Suprapubic skin (tissue), 4 donors: ENCODE data around the gene DDOST. TPM values are rescaled to one million over a fixed set of nuclear protein-coding genes. Genes with fewer than 3 reads are reported as not detected.
"Not testable (repeated sequence)": the region's sequence is repeated elsewhere in the genome, so short reads cannot be mapped to it uniquely, and the experiment has no call there.

Experiments
- DNase-seq, 2 donors: peaks; one replicate each; pipeline ENCODE4 v3.0.0-alpha.2; 2019; ENCODE audit warnings: low spot score in 2 of 2
- H3K27ac ChIP-seq: fragments of 200-600 bp; sonication (generic); one replicate; pipeline ENCODE4 v1.5.1; 2019
- H3K27me3 ChIP-seq: fragments of 200-600 bp; sonication (generic); one replicate; pipeline ENCODE4 v1.5.1; 2019
- H3K36me3 ChIP-seq: fragments of 200-600 bp; sonication (generic); one replicate; pipeline ENCODE4 v1.5.1; 2019
- H3K4me1 ChIP-seq: fragments of 200-600 bp; sonication (generic); one replicate; pipeline ENCODE4 v1.5.1; 2019
- H3K4me3 ChIP-seq: fragments of 200-600 bp; sonication (generic); one replicate; pipeline ENCODE4 v1.5.1; 2019; ENCODE audit warnings: mild to moderate bottlenecking
- H3K9me3 ChIP-seq: fragments of 200-600 bp; sonication (generic); one replicate; pipeline ENCODE4 v1.5.1; 2019
- EP300 ChIP-seq: sonication (generic); formaldehyde crosslinking; IDR thresholded peaks from one replicate; pipeline ENCODE4 v1.6.1; 2017; ENCODE audit warnings: antibody characterized with exemption
- POLR2A ChIP-seq, 2 donors: fragments of 450-650 bp; IDR thresholded peaks; one replicate each; pipeline ENCODE4 v1.6.1; 2017; ENCODE audit warnings: antibody characterized with exemption in 2 of 2, mild to moderate bottlenecking in 2 of 2, moderate library complexity in 2 of 2
- POLR2AphosphoS5 ChIP-seq, 3 donors: sonication (generic); formaldehyde crosslinking; IDR thresholded peaks; one replicate each; pipeline ENCODE4 v1.6.1; 2017; ENCODE audit warnings: antibody characterized with exemption in 3 of 3
- WGBS: methylation state at CpG from one replicate; pipeline ENCODE4 v1.1.5; 2018; 5-methylcytosine and 5-hydroxymethylcytosine counted together
- total RNA-seq, 4 donors: library from RNA; depleted of rRNA; stranded (reverse); fragments of >200 nt; gene quantifications; one replicate each; pipeline ENCODE4 v1.1.0, GENCODE V29; 2016
- TF ChIP-seq, protein P1 (sequence below), 2 donors: fragments of 200-600 bp in 1 of 2; fragments of 450-650 bp in 1 of 2; sonication (generic) in 1 of 2; IDR thresholded peaks; one replicate each; pipeline ENCODE4 v1.5.1; 2016 to 2019; ENCODE audit warnings: antibody characterized with exemption in 2 of 2, mild to moderate bottlenecking in 1 of 2, moderate library complexity in 1 of 2

Gene DDOST
- total RNA-seq, 4 donors from 2014 or later, result 75.9 to 143 (median 125) TPM

DNA sequence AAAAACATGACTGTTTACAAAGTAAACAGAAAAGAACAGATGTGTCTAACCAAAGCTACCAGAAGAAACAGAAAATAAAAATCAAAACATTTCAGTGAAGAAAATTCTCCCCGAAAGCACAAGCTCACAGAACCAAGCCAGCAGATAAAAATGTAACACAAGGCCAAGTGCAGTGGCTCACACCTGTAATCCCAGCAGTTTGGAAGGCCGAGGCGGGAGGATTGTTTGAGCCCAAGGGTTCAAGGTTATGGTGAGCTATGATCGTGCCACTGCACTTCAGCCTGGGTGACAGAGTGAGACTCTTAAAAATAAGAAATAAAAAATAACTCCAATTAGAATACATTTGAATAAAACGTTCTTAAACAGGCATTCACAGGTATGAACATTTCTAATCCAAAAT, 19.1 kb upstream of the DDOST start:
- 86% methylated on average over 5 of the region's 5 CpGs for WGBS

DNA sequence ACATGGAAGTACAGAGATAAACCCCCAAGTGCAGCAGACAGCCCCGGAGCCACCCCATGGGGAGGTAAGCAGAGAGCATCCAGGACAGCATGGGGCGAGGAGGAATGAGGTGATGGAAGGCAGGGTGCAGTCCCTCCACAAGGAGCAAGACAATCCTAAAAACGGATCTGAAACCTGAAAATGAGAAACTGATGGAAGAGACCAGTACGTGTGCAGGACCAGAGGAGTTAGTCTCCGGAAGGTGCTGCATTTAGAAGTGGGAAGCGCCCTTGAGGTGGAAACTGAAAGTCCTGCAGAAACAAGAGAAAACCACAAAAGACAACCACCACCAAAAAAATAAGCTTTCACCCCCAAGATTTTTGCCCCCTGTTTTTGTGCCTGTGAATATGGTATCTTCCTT, 17.4 kb upstream of the DDOST start:
- DNase-seq, result no peak
- no peak for TF ChIP-seq POLR2AphosphoS5 (IDR thresholded peaks at IDR 0.05)
- TF ChIP-seq EP300, result no peak
- TF ChIP-seq POLR2A (IDR thresholded peaks at IDR 0.05), result no peak
- no peak overlapping the region for H3K27ac ChIP-seq
- no peaks in the 10 kb centered on the region for H3K36me3 ChIP-seq
- H3K9me3 ChIP-seq, result no peaks in the 10 kb centered on the region
- H3K4me3 ChIP-seq, result no peak overlapping the region
- no peaks in the 10 kb centered on the region for H3K4me1 ChIP-seq
- peaks cover 2% of the 10 kb centered on the region for H3K27me3 ChIP-seq
- whole genome bisulfite sequencing, result 81% methylated on average over 6 of the region's 6 CpGs

More for the DNA sequence above, 19.1 kb upstream of the DDOST start:
- no peaks in the 10 kb centered on the region for H3K36me3 ChIP-seq
- TF ChIP-seq POLR2AphosphoS5 (IDR thresholded peaks at IDR 0.05), result no peak
- no peak for TF ChIP-seq EP300
- TF ChIP-seq, protein P1, sequence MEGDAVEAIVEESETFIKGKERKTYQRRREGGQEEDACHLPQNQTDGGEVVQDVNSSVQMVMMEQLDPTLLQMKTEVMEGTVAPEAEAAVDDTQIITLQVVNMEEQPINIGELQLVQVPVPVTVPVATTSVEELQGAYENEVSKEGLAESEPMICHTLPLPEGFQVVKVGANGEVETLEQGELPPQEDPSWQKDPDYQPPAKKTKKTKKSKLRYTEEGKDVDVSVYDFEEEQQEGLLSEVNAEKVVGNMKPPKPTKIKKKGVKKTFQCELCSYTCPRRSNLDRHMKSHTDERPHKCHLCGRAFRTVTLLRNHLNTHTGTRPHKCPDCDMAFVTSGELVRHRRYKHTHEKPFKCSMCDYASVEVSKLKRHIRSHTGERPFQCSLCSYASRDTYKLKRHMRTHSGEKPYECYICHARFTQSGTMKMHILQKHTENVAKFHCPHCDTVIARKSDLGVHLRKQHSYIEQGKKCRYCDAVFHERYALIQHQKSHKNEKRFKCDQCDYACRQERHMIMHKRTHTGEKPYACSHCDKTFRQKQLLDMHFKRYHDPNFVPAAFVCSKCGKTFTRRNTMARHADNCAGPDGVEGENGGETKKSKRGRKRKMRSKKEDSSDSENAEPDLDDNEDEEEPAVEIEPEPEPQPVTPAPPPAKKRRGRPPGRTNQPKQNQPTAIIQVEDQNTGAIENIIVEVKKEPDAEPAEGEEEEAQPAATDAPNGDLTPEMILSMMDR (IDR thresholded peaks at IDR 0.05), result no peak
- no peak for TF ChIP-seq POLR2A (IDR thresholded peaks at IDR 0.05)
- no peak overlapping the region for H3K4me3 ChIP-seq
- H3K27me3 ChIP-seq, result peaks cover 2% of the 10 kb centered on the region
- no peaks in the 10 kb centered on the region for H3K9me3 ChIP-seq
- no peak overlapping the region for H3K27ac ChIP-seq
- DNase-seq, result no peak
- H3K4me1 ChIP-seq, result peaks cover 4% of the 10 kb centered on the region

DNA sequence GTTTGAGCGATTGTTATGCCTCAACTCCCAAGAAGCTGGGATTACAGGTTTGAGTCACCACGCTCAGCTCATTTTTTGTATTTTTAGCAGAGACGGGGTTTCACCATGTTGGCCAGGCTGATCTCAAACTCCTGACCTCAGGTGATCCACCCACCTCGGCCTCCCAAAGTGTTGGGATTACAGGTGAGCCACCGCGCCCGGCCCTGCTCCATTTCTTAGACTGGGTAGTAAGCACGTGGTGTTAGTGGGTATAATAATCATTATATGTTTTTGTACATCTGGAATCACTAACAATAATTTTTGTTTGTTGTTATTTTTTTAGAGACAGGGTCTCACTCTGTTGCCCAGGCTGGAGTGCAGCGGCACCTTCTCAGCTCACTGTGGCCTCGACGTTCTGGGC, 12.5 kb upstream of the DDOST start:
- H3K4me3 ChIP-seq, DNase-seq, H3K27ac ChIP-seq, H3K4me1 ChIP-seq, H3K9me3 ChIP-seq, H3K36me3 ChIP-seq, H3K27me3 ChIP-seq: not testable (repeated sequence)
- 87% methylated on average over 11 of the region's 11 CpGs for WGBS

DNA sequence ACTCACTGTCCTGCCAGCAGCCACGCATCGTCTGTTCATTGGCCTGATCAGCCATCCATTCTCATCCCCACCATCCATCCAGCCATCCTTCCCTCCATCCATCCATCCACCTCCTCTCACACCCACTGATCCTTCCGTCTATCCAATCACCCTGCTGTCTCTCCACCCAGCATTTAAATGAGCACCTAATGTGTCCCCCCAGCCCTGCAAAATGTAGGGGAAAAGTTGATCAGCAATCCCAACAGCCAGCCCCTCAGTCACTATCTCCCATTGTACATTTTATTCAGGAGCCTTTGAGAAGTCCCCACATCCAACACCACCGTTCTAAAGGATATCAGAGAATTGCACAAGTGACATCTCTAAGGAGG, 11.1 kb upstream of the DDOST start:
- H3K4me3 ChIP-seq, result no peak overlapping the region

DNA sequence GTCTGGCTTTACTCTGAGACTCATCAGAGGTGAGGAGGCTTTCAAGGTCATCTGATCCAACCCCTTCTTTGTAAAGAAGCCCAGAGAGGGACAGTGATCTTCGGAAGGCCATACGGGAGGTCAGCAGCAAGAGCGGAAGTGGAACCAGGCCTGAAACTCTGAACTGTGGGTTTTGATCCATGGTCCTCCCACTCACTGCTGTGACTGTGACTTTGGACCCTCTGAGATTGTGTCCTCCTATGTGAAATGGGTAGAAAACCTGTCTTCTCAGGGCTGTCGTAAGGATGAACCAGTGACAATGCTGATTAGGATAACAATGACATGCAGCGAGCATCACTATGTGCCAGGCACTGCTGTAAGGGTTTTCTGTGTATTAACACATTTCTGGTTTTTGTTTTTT, 9.8 kb upstream of the DDOST start:
- TF ChIP-seq, protein P1 (IDR thresholded peaks at IDR 0.05), result no peak
- TF ChIP-seq EP300 (no peak), POLR2AphosphoS5 (IDR thresholded peaks at IDR 0.05) (no peak), POLR2A (IDR thresholded peaks at IDR 0.05) (no peak)
- WGBS, result 82% methylated on average over 5 of the region's 5 CpGs

More for the DNA sequence above, 11.1 kb upstream of the DDOST start:
- H3K4me1 ChIP-seq, result no peaks in the 10 kb centered on the region
- WGBS, result 89% methylated on average over 4 of the region's 4 CpGs
- no peaks in the 10 kb centered on the region for H3K9me3 ChIP-seq
- DNase-seq, result no peak
- H3K36me3 ChIP-seq, result no peaks in the 10 kb centered on the region
- H3K27ac ChIP-seq, result no peak overlapping the region
- TF ChIP-seq EP300 (no peak), POLR2AphosphoS5 (IDR thresholded peaks at IDR 0.05) (no peak), POLR2A (IDR thresholded peaks at IDR 0.05) (no peak)
- TF ChIP-seq, protein P1 (IDR thresholded peaks at IDR 0.05), result no peak
- peaks cover 2% of the 10 kb centered on the region for H3K27me3 ChIP-seq

DNA sequence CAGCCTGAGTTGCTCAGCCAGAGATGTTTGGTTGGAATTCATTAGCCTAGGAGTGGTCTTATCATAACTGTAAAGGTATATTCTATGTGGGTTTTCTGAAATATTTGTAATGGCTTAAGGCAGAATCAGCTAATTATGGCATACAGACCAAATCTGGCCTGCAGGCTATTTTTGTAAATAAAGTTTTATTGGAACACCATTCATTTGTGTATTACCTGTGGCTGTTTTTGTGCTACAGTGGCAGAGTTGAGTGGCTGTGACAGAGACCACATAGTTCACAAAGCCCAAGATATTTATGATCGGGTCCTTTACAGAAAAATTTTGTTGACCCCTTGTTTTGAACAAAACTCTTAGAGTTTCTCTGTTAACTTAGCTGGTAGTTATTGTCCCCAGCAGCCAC, 7.4 kb upstream of the DDOST start:
- Histone ChIP-seq H3K4me3 (no peak overlapping the region), H3K9me3 (no peaks in the 10 kb centered on the region), H3K4me1 (no peaks in the 10 kb centered on the region), H3K36me3 (no peaks in the 10 kb centered on the region), H3K27ac (no peak overlapping the region), H3K27me3 (no peaks in the 10 kb centered on the region)
- no peak for TF ChIP-seq POLR2A (IDR thresholded peaks at IDR 0.05)
- TF ChIP-seq, protein P1 (IDR thresholded peaks at IDR 0.05), result no peak
- no peak for TF ChIP-seq EP300
- TF ChIP-seq POLR2AphosphoS5 (IDR thresholded peaks at IDR 0.05), result no peak
- WGBS, result 95% methylated on average over 1 of the region's 1 CpG
- no peak for DNase-seq

More for the DNA sequence above, 9.8 kb upstream of the DDOST start:
- DNase-seq, result no peak
- no peaks in the 10 kb centered on the region for H3K9me3 ChIP-seq
- no peaks in the 10 kb centered on the region for H3K36me3 ChIP-seq
- H3K27ac ChIP-seq, result no peak overlapping the region
- H3K27me3 ChIP-seq, result no peaks in the 10 kb centered on the region
- H3K4me1 ChIP-seq, result no peaks in the 10 kb centered on the region
- no peak overlapping the region for H3K4me3 ChIP-seq
